Fibroblast of skin of back (primary cell): Measurements from ENCODE around the gene SETBP1.

Experiments
- DNase-seq: peaks from one replicate; pipeline ENCODE4 v3.0.0-alpha.2; 2013

The SETBP1 gene

GRCh38 chr18:44942073-44942472 is 261.4 kb downstream of the SETBP1 start:
- no peak for DNase-seq

- DNase-seq, result peak; percentile 95
These were observed 262.7 kb downstream of the SETBP1 start for GRCh38 chr18:44943311-44943881.

GRCh38 chr18:44944461-44944860 is 263.8 kb downstream of the SETBP1 start:
- no peak for DNase-seq

- DNase-seq, result no peak
These were observed 265.3 kb downstream of the SETBP1 start for GRCh38 chr18:44945888-44946401.

- DNase-seq, result no peak
These were observed 265.9 kb downstream of the SETBP1 start for GRCh38 chr18:44946529-44947113.

GRCh38 chr18:44949967-44950366 is 269.3 kb downstream of the SETBP1 start:
- no peak for DNase-seq

- no peak for DNase-seq
These were observed 270.1 kb downstream of the SETBP1 start for GRCh38 chr18:44950685-44951195.

- no peak for DNase-seq
These were observed 271.1 kb downstream of the SETBP1 start for GRCh38 chr18:44951748-44952147.

- DNase-seq, result no peak
These were observed 273.6 kb downstream of the SETBP1 start for GRCh38 chr18:44954257-44954656.

GRCh38 chr18:44955825-44956224 is 275.1 kb downstream of the SETBP1 start:
- DNase-seq, result no peak

GRCh38 chr18:44957025-44957424 is 276.3 kb downstream of the SETBP1 start:
- no peak for DNase-seq

GRCh38 chr18:44957461-44957860 is 276.8 kb downstream of the SETBP1 start:
- DNase-seq, result peak; percentile 15

GRCh38 chr18:44958040-44958439 is 277.4 kb downstream of the SETBP1 start:
- DNase-seq, result no peak

- DNase-seq, result peak; percentile 62
These were observed 277.8 kb downstream of the SETBP1 start for GRCh38 chr18:44958455-44958854.

- DNase-seq, result no peak
These were observed 278.3 kb downstream of the SETBP1 start for GRCh38 chr18:44959013-44959412.

GRCh38 chr18:44960580-44960979 is 279.9 kb downstream of the SETBP1 start:
- DNase-seq, result no peak

- no peak for DNase-seq
These were observed 280.8 kb downstream of the SETBP1 start for GRCh38 chr18:44961288-44961995.

- no peak for DNase-seq
These were observed 286.9 kb downstream of the SETBP1 start for GRCh38 chr18:44967599-44967998.

GRCh38 chr18:44968336-44968735 is 287.6 kb downstream of the SETBP1 start:
- DNase-seq, result no peak

GRCh38 chr18:44969214-44969795 is 288.6 kb downstream of the SETBP1 start:
- DNase-seq, result no peak

- peak; percentile 20 for DNase-seq
These were observed 292.6 kb downstream of the SETBP1 start for GRCh38 chr18:44973282-44973681.

GRCh38 chr18:44974174-44974573 is 293.5 kb downstream of the SETBP1 start:
- DNase-seq, result no peak

GRCh38 chr18:44977856-44978255 is 297.2 kb downstream of the SETBP1 start:
- DNase-seq, result no peak
